Mucosa of rectum (tissue), 2 donors: ENCODE measurements around the gene TAX1BP1.
A peak's percentile ranks its signal among the peaks of the same experiment; 100 is the strongest.

ENCODE experiments used
- H3K27ac ChIP-seq, 2 donors: one replicate each; pipeline ENCODE4 v1.7.0; 2013; ENCODE audit warnings: inconsistent platforms in 2 of 2, low read depth in 2 of 2, low read length in 2 of 2
- H3K27me3 ChIP-seq, 2 donors: one replicate each; pipeline ENCODE4 v1.7.0; 2013; ENCODE audit warnings: low read length in 2 of 2; ENCODE audit not compliant: control insufficient read depth in 2 of 2, insufficient read depth in 2 of 2
- H3K36me3 ChIP-seq, 2 donors: one replicate each; pipeline ENCODE4 v1.7.0; 2013; ENCODE audit warnings: low read length in 2 of 2; ENCODE audit not compliant: control insufficient read depth in 2 of 2, insufficient read depth in 2 of 2
- H3K4me1 ChIP-seq, 2 donors: one replicate each; pipeline ENCODE4 v1.7.0; 2013; ENCODE audit warnings: low read length in 2 of 2, mild to moderate bottlenecking in 1 of 2; ENCODE audit not compliant: control insufficient read depth in 2 of 2, insufficient read depth in 2 of 2
- H3K4me3 ChIP-seq, 2 donors: one replicate each; pipeline ENCODE4 v1.7.0; 2013; ENCODE audit warnings: low read length in 2 of 2
- H3K9ac ChIP-seq, 2 donors: one replicate each; pipeline ENCODE4 v1.7.0; 2013; ENCODE audit warnings: low read length in 2 of 2, low read depth in 1 of 2, mild to moderate bottlenecking in 1 of 2
- H3K9me3 ChIP-seq, 2 donors: one replicate each; pipeline ENCODE4 v1.7.0; 2013; ENCODE audit warnings: low read length in 2 of 2; ENCODE audit not compliant: control insufficient read depth in 2 of 2
- donor health status: healthy.
- donor health status: Normal muscosa, but diverticular disease.

The TAX1BP1 gene

GRCh38 chr7:27708485-27708884 is 31.5 kb upstream of the TAX1BP1 start:
- H3K9ac ChIP-seq = no peak overlapping the region
- H3K36me3 ChIP-seq = no peaks in the 10 kb centered on the region
- H3K9me3 ChIP-seq = no peaks in the 10 kb centered on the region
- no peaks in the 10 kb centered on the region for H3K27me3 ChIP-seq
- no peak overlapping the region for H3K4me3 ChIP-seq
- no peaks in the 10 kb centered on the region for H3K4me1 ChIP-seq
- H3K27ac ChIP-seq = no peak overlapping the region

GRCh38 chr7:27709137-27710075 is 30.6 kb upstream of the TAX1BP1 start:
- no peaks in the 10 kb centered on the region for H3K36me3 ChIP-seq
- H3K4me1 ChIP-seq = peaks cover 0 to 2% of the 10 kb centered on the region in 2 donors
- H3K9ac ChIP-seq = no peak overlapping the region
- no peak overlapping the region for H3K27ac ChIP-seq
- H3K27me3 ChIP-seq = no peaks in the 10 kb centered on the region
- H3K9me3 ChIP-seq = no peaks in the 10 kb centered on the region
- H3K4me3 ChIP-seq = no peak overlapping the region

- H3K36me3 ChIP-seq = no peaks in the 10 kb centered on the region
- H3K9me3 ChIP-seq = no peaks in the 10 kb centered on the region
- H3K27me3 ChIP-seq = no peaks in the 10 kb centered on the region
- H3K9ac ChIP-seq = no peak overlapping the region
- no peak overlapping the region for H3K27ac ChIP-seq
- H3K4me3 ChIP-seq = no peak overlapping the region
- H3K4me1 ChIP-seq = peaks cover 0 to 3% of the 10 kb centered on the region in 2 donors
Measured at GRCh38 chr7:27712217-27712616, 27.7 kb upstream of the TAX1BP1 start.

- H3K4me1 ChIP-seq = peaks cover 0 to 3% of the 10 kb centered on the region in 2 donors
- no peaks in the 10 kb centered on the region for H3K36me3 ChIP-seq
- no peak overlapping the region for H3K27ac ChIP-seq
- H3K9ac ChIP-seq = no peak overlapping the region
- no peaks in the 10 kb centered on the region for H3K27me3 ChIP-seq
- H3K9me3 ChIP-seq = no peaks in the 10 kb centered on the region
- H3K4me3 ChIP-seq = no peak overlapping the region
Measured at GRCh38 chr7:27714831-27715444, 25.0 kb upstream of the TAX1BP1 start.

- Histone ChIP-seq H3K4me1 (no peaks in the 10 kb centered on the region), H3K27ac (no peak overlapping the region), H3K27me3 (no peaks in the 10 kb centered on the region), H3K9me3 (no peaks in the 10 kb centered on the region), H3K4me3 (no peak overlapping the region), H3K9ac (no peak overlapping the region), H3K36me3 (no peaks in the 10 kb centered on the region)
Measured at GRCh38 chr7:27723085-27723484, 16.9 kb upstream of the TAX1BP1 start.

- H3K4me1 ChIP-seq = no peaks in the 10 kb centered on the region
- H3K9ac ChIP-seq = no peak overlapping the region
- H3K36me3 ChIP-seq = no peaks in the 10 kb centered on the region
- H3K4me3 ChIP-seq = no peak overlapping the region
- H3K9me3 ChIP-seq = no peaks in the 10 kb centered on the region
- H3K27me3 ChIP-seq = no peaks in the 10 kb centered on the region
- H3K27ac ChIP-seq = no peak overlapping the region
Measured at GRCh38 chr7:27727058-27727457, 12.9 kb upstream of the TAX1BP1 start.

GRCh38 chr7:27730112-27730511 is 9.8 kb upstream of the TAX1BP1 start:
- Histone ChIP-seq H3K27me3 (no peaks in the 10 kb centered on the region), H3K4me1 (no peaks in the 10 kb centered on the region), H3K27ac (no peak overlapping the region), H3K36me3 (no peaks in the 10 kb centered on the region), H3K9ac (no peak overlapping the region), H3K9me3 (no peaks in the 10 kb centered on the region), H3K4me3 (no peak overlapping the region)

- H3K27me3 ChIP-seq = no peaks in the 10 kb centered on the region
- no peak overlapping the region for H3K4me3 ChIP-seq
- no peaks in the 10 kb centered on the region for H3K9me3 ChIP-seq
- peaks cover 9 to 27% of the 10 kb centered on the region in 2 donors for H3K4me1 ChIP-seq
- H3K9ac ChIP-seq = no peak overlapping the region
- H3K36me3 ChIP-seq = no peaks in the 10 kb centered on the region
- peak overlapping the region in 1 of 2 donors; percentile 52 for H3K27ac ChIP-seq
Measured at GRCh38 chr7:27734583-27734982, 5.4 kb upstream of the TAX1BP1 start.

GRCh38 chr7:27735165-27735564 is 4.8 kb upstream of the TAX1BP1 start:
- peak overlapping the region; percentile 62 to 69 for H3K27ac ChIP-seq
- peak overlapping the region; percentile 20 to 29 for H3K4me3 ChIP-seq
- no peaks in the 10 kb centered on the region for H3K36me3 ChIP-seq
- H3K9me3 ChIP-seq = no peaks in the 10 kb centered on the region
- H3K27me3 ChIP-seq = no peaks in the 10 kb centered on the region
- H3K4me1 ChIP-seq = peaks cover 9 to 29% of the 10 kb centered on the region in 2 donors
- H3K9ac ChIP-seq = no peak overlapping the region

GRCh38 chr7:27735831-27736230 is 4.1 kb upstream of the TAX1BP1 start:
- Histone ChIP-seq H3K36me3 (no peaks in the 10 kb centered on the region), H3K4me1 (peaks cover 9 to 29% of the 10 kb centered on the region in 2 donors), H3K27ac (peak overlapping the region; percentile 62 to 69), H3K9ac (no peak overlapping the region), H3K4me3 (peak overlapping the region in 1 of 2 donors; percentile 29), H3K27me3 (no peaks in the 10 kb centered on the region), H3K9me3 (no peaks in the 10 kb centered on the region)
